ENCODE measurements around the gene SHKBP1. TPM values are rescaled to one million over a fixed set of nuclear protein-coding genes. Genes with fewer than 3 reads are reported as not detected.
"Not testable (repeated sequence)": the region's sequence is repeated elsewhere in the genome, so short reads cannot be mapped to it uniquely, and the experiment has no call there.

Gene SHKBP1
- total RNA-seq, 1 donor from 2014 or later = 170 TPM

DNA sequence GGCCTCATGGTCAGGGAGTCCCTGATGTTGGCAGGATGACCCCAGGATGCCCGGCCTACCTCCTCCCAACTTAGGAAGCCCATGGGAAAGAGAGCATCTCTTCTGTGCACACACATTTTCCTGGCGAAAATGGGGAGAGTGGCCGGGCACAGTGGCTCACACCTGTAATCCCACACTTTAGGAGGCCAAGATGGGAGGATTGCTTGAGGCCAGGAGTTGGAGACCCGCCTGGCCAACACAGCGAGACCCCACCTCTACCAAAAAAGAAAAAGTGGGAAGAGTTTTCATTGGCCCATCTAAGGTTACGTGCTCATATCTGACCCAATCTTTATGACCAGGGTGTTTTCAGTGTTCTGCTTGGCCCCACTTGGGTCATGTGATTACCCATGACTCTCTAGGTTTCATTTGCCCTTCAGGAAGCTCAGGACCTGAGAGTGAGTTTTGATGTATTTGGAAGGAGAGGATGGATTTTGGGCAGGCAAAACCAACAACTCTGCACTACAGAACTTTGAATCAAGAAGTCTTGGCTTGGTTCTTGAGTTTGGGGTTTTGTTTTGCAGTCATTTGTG is 33.6 kb upstream of the SHKBP1 start:
- Mint-ChIP-seq H3K27ac (ENCODE audit: unreplicated experiment) (peak overlapping the region; percentile 96), H3K36me3 (ENCODE audit: unreplicated experiment) (peaks cover 18% of the 10 kb centered on the region), H3K9me3 (ENCODE audit: unreplicated experiment) (peaks cover 17% of the 10 kb centered on the region), H3K4me3 (ENCODE audit: unreplicated experiment) (peak overlapping the region; percentile 75), H3K4me1 (ENCODE audit: low read depth, unreplicated experiment) (peaks cover 21% of the 10 kb centered on the region), H3K27me3 (ENCODE audit: unreplicated experiment) (peaks cover 10% of the 10 kb centered on the region)
- no peak for DNase-seq
- TF ChIP-seq, protein P1, sequence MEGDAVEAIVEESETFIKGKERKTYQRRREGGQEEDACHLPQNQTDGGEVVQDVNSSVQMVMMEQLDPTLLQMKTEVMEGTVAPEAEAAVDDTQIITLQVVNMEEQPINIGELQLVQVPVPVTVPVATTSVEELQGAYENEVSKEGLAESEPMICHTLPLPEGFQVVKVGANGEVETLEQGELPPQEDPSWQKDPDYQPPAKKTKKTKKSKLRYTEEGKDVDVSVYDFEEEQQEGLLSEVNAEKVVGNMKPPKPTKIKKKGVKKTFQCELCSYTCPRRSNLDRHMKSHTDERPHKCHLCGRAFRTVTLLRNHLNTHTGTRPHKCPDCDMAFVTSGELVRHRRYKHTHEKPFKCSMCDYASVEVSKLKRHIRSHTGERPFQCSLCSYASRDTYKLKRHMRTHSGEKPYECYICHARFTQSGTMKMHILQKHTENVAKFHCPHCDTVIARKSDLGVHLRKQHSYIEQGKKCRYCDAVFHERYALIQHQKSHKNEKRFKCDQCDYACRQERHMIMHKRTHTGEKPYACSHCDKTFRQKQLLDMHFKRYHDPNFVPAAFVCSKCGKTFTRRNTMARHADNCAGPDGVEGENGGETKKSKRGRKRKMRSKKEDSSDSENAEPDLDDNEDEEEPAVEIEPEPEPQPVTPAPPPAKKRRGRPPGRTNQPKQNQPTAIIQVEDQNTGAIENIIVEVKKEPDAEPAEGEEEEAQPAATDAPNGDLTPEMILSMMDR (IDR thresholded peaks at IDR 0.05; ENCODE audit: partially characterized antibody, unreplicated experiment) = no peak

GRCh38 chr19:40546153-40546841 is 30.4 kb upstream of the SHKBP1 start:
- peaks cover 14% of the 10 kb centered on the region for H3K27me3 Mint-ChIP-seq (ENCODE audit: unreplicated experiment)
- H3K27ac Mint-ChIP-seq (ENCODE audit: unreplicated experiment); H3K4me3 Mint-ChIP-seq (ENCODE audit: unreplicated experiment); DNase-seq: not testable (repeated sequence)
- peaks cover 30% of the 10 kb centered on the region for H3K4me1 Mint-ChIP-seq (ENCODE audit: low read depth, unreplicated experiment)
- H3K9me3 Mint-ChIP-seq (ENCODE audit: unreplicated experiment) = peaks cover 21% of the 10 kb centered on the region
- peaks cover 13% of the 10 kb centered on the region for H3K36me3 Mint-ChIP-seq (ENCODE audit: unreplicated experiment)

- DNase-seq; H3K4me3 Mint-ChIP-seq (ENCODE audit: unreplicated experiment); H3K27ac Mint-ChIP-seq (ENCODE audit: unreplicated experiment): not testable (repeated sequence)
- H3K9me3 Mint-ChIP-seq (ENCODE audit: unreplicated experiment) = peaks cover 18% of the 10 kb centered on the region
- H3K27me3 Mint-ChIP-seq (ENCODE audit: unreplicated experiment) = peaks cover 14% of the 10 kb centered on the region
- H3K4me1 Mint-ChIP-seq (ENCODE audit: low read depth, unreplicated experiment) = peaks cover 28% of the 10 kb centered on the region
- H3K36me3 Mint-ChIP-seq (ENCODE audit: unreplicated experiment) = peaks cover 13% of the 10 kb centered on the region
These were observed 29.5 kb upstream of the SHKBP1 start for GRCh38 chr19:40547190-40547589.

DNA sequence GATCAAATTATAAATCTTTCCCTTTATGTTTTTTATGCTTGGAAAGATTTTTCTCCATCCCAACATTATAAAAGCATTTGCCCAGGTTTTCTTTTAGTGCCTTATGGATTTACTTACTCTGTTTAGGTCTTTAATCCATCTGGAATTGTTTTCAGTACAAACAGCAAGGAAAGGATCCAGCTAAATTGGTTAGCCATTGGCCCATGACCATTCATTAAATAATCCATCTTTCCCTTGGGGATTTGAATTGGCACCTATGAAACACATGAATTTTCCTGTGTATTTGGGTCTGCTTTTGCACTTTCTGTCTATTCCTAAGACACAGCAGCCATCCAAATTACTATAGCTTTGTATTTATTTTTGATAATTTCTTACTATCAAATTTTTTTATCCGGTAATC is 28.8 kb upstream of the SHKBP1 start:
- Mint-ChIP-seq H3K4me1 (ENCODE audit: low read depth, unreplicated experiment) (peaks cover 23% of the 10 kb centered on the region), H3K36me3 (ENCODE audit: unreplicated experiment) (peaks cover 13% of the 10 kb centered on the region), H3K9me3 (ENCODE audit: unreplicated experiment) (peaks cover 12% of the 10 kb centered on the region), H3K27ac (ENCODE audit: unreplicated experiment) (no peak overlapping the region), H3K27me3 (ENCODE audit: unreplicated experiment) (peaks cover 11% of the 10 kb centered on the region), H3K4me3 (ENCODE audit: unreplicated experiment) (no peak overlapping the region)
- TF ChIP-seq, protein P1 (IDR thresholded peaks at IDR 0.05; ENCODE audit: partially characterized antibody, unreplicated experiment) = no peak
- DNase-seq = no peak

- DNase-seq = peak; percentile 93
- Mint-ChIP-seq H3K4me3 (ENCODE audit: unreplicated experiment) (peak overlapping the region; percentile 70), H3K27me3 (ENCODE audit: unreplicated experiment) (peaks cover 13% of the 10 kb centered on the region), H3K9me3 (ENCODE audit: unreplicated experiment) (peaks cover 10% of the 10 kb centered on the region), H3K4me1 (ENCODE audit: low read depth, unreplicated experiment) (peaks cover 16% of the 10 kb centered on the region), H3K27ac (ENCODE audit: unreplicated experiment) (peak overlapping the region; percentile 94), H3K36me3 (ENCODE audit: unreplicated experiment) (peaks cover 17% of the 10 kb centered on the region)
- TF ChIP-seq, protein P1 (IDR thresholded peaks at IDR 0.05; ENCODE audit: partially characterized antibody, unreplicated experiment) = peak; percentile 41
These were observed 27.5 kb upstream of the SHKBP1 start for GRCh38 chr19:40549007-40549708.

All from glutamatergic neuron (in vitro differentiated cells).